ENCODE results near the gene SRPK3. TPM values are rescaled to one million over a fixed set of nuclear protein-coding genes. Genes with fewer than 3 reads are reported as not detected.

The SRPK3 gene
- total and polyA plus RNA-seq, 2 experiments from 2014 or later: 0.15 TPM; not detected in 1

GRCh38 chrX:153766871-153767673 is 13.8 kb upstream of the SRPK3 start (continued):
- TF ChIP-seq EZH2 (IDR thresholded peaks at IDR 0.05; ENCODE audit: low read depth, unreplicated experiment) (no peak), CTCF (conservative IDR thresholded peaks at IDR 0.05; ENCODE audit: low read depth in 2 of 2) (no peak), CREB1 (CRISPR knock-in tag; IDR thresholded peaks at IDR 0.05; ENCODE audit: low read depth) (no peak), NANOG (IDR thresholded peaks at IDR 0.05; ENCODE audit: borderline replicate concordance) (no peak), ZNF331 (CRISPR knock-in tag; IDR thresholded peaks at IDR 0.05; ENCODE audit: low read depth) (no peak)

- H3K27me3 ChIP-seq (ENCODE audit: insufficient read depth): no peaks in the 10 kb centered on the region
- no peaks in the 10 kb centered on the region for H3K36me3 ChIP-seq (ENCODE audit: insufficient read depth)
- H3F3A ChIP-seq (replicated peaks; ENCODE audit: low read depth): no peaks in the 10 kb centered on the region
- H3K4me2 ChIP-seq: no peak overlapping the region
- Mint-ChIP-seq H3K4me3 (no peak overlapping the region), H3K36me3 (ENCODE audit: low read depth) (no peaks in the 10 kb centered on the region), H3K9me3 (no peaks in the 10 kb centered on the region), H3K27me3 (ENCODE audit: insufficient read depth, low read depth, poor library complexity) (peaks cover 7% of the 10 kb centered on the region), H3K27ac (no peak overlapping the region), H3K4me1 (peaks cover 5% of the 10 kb centered on the region; the same call in 2 of the 3 replicates)
- no peak; the same call in 2 of the 3 replicates for ATAC-seq
- no peaks in the 10 kb centered on the region for H3K4me1 ChIP-seq (ENCODE audit: insufficient read depth)
- no peaks in the 10 kb centered on the region for H4K20me1 ChIP-seq (replicated peaks; ENCODE audit: insufficient read depth)
- no peak for DNase-seq (ENCODE audit: low spot score)
- H3K27ac ChIP-seq (ENCODE audit: low read depth): no peak overlapping the region
- no peak overlapping the region for H3K4me3 ChIP-seq
- no peaks in the 10 kb centered on the region for H3K79me2 ChIP-seq (replicated peaks; ENCODE audit: insufficient read depth)
- no peak overlapping the region for H2AFZ ChIP-seq
- H3K9me2 ChIP-seq (ENCODE audit: insufficient read depth): no peaks in the 10 kb centered on the region
- TF ChIP-seq JUNB (IDR thresholded peaks at IDR 0.05; ENCODE audit: unreplicated experiment) (no peak), CREB1 (CRISPR knock-in tag; IDR thresholded peaks at IDR 0.05; ENCODE audit: low read depth) (no peak), ZNF114 (CRISPR knock-in tag; IDR thresholded peaks at IDR 0.05) (no peak), POLR2AphosphoS5 (IDR thresholded peaks at IDR 0.05; ENCODE audit: low read depth) (no peak), ZNF462 (CRISPR knock-in tag; IDR thresholded peaks at IDR 0.05) (no peak), ETS1 (IDR thresholded peaks at IDR 0.05) (no peak), ZNF331 (CRISPR knock-in tag; IDR thresholded peaks at IDR 0.05; ENCODE audit: low read depth) (no peak), EZH2 (IDR thresholded peaks at IDR 0.05; ENCODE audit: low read depth, unreplicated experiment) (no peak), EZH2phosphoT487 (IDR thresholded peaks at IDR 0.05; ENCODE audit: unreplicated experiment) (no peak), CTCF (conservative IDR thresholded peaks at IDR 0.05; ENCODE audit: low read depth in 2 of 2) (no peak)
Observed at GRCh38 chrX:153767674-153768055, 13.2 kb upstream of the SRPK3 start.
